Endothelial cell of umbilical vein (primary cell): Measurements from ENCODE around the gene KCNMA1. TPM values are rescaled to one million over a fixed set of nuclear protein-coding genes. Genes with fewer than 3 reads are reported as not detected.

ENCODE experiments used
- BruUV-seq: library from RNA; stranded (reverse); fragments of 400-500 nt; replicated peaks from 2 replicates; lab custom pipeline; 2021; lab: Mats Ljungman, UMichigan
- CTCF ChIA-PET: fragments of 300-600, 350-600 bp; sonication (Branson Sonifier 250); formaldehyde crosslinking; loops from one replicate; lab custom pipeline; 2021; ENCODE audit warnings: antibody characterized with exemption, inconsistent platforms; lab: Charles Lee
- POLR2A ChIA-PET: fragments of 300-600, 350-600 bp; sonication (Branson Sonifier 250); formaldehyde crosslinking; loops from one replicate; lab custom pipeline; 2021; ENCODE audit warnings: antibody characterized with exemption, inconsistent platforms; lab: Charles Lee
- DNase-seq: peaks from one replicate; pipeline ENCODE4 v3.0.0-alpha.2; 2011; ENCODE audit warnings: low read depth, low spot score
- FAIRE-seq: peaks from 2 replicates; lab custom pipeline; 2011; peaks lifted over from hg19 to GRCh38; lab: Jason Lieb, UNC
- H2AFZ ChIP-seq: 2 replicates; pipeline ENCODE4 v1.6.0; 2012; ENCODE audit warnings: low read depth, low read length, control low read depth, inconsistent platforms
- H3K27ac ChIP-seq: 2 replicates; pipeline ENCODE4 v1.5.1; 2011; ENCODE audit warnings: low read depth, mild to moderate bottlenecking, control low read depth, low read length, moderate library complexity; ENCODE audit not compliant: insufficient read depth
- H3K27me3 ChIP-seq, 2 experiments: 2 replicates each; pipeline versions ENCODE4 v1.6.0 to v1.6.1; 2011; ENCODE audit warnings: low read length in 2 of 2, mixed read lengths in 1 of 2; ENCODE audit not compliant: control insufficient read depth in 2 of 2, insufficient read depth in 2 of 2
- H3K36me3 ChIP-seq, 2 experiments: 2 replicates in 1 of 2; 3 replicates in 1 of 2; pipeline ENCODE4 v1.5.1; 2011; ENCODE audit warnings: low read length in 2 of 2, mild to moderate bottlenecking in 1 of 2, moderate library complexity in 1 of 2; ENCODE audit not compliant: control insufficient read depth in 2 of 2, insufficient read depth in 2 of 2; ENCODE audit errors: extremely low read depth in 1 of 2
- H3K4me1 ChIP-seq: 3 replicates; pipeline ENCODE4 v1.5.1; 2011; ENCODE audit warnings: mild to moderate bottlenecking, low read length; ENCODE audit not compliant: control insufficient read depth, insufficient read depth; ENCODE audit errors: extremely low read depth
- H3K4me2 ChIP-seq: 2 replicates; pipeline ENCODE4 v1.6.1; 2011; ENCODE audit warnings: low read length, control low read depth, mixed read lengths; ENCODE audit not compliant: insufficient read depth
- H3K4me3 ChIP-seq, 3 experiments: fragments of 200-600 bp in 1 of 3; sonication (generic), shearing (Covaris generic) in 1 of 3; replicated peaks in 1 of 3; 2 replicates each; pipeline ENCODE4 v1.5.1; 2011 to 2016; ENCODE audit warnings: control low read depth in 3 of 3, low read length in 3 of 3, mild to moderate bottlenecking in 2 of 3, inconsistent platforms in 1 of 3, low read depth in 1 of 3, moderate library complexity in 1 of 3; ENCODE audit not compliant: insufficient read depth in 1 of 3
- H3K79me2 ChIP-seq: 2 replicates; pipeline ENCODE4 v1.6.0; 2012; ENCODE audit warnings: low read length, inconsistent platforms; ENCODE audit not compliant: control insufficient read depth, insufficient read depth
- H3K9ac ChIP-seq: replicated peaks from 2 replicates; pipeline ENCODE3; 2011; ENCODE audit warnings: low read length, control low read depth; ENCODE audit not compliant: insufficient read depth; ENCODE audit errors: extremely low read depth
- H3K9me1 ChIP-seq: replicated peaks from 3 replicates; pipeline ENCODE4 v1.6.0; 2011; ENCODE audit warnings: mild to moderate bottlenecking, low read length; ENCODE audit not compliant: control insufficient read depth, insufficient read depth; ENCODE audit errors: extremely low read depth
- H3K9me3 ChIP-seq: replicated peaks from 2 replicates; pipeline ENCODE4 v1.5.1; 2012; ENCODE audit warnings: low read length, inconsistent platforms; ENCODE audit not compliant: control insufficient read depth, insufficient read depth
- H4K20me1 ChIP-seq: replicated peaks from 2 replicates; pipeline ENCODE3; 2011; ENCODE audit warnings: mild to moderate bottlenecking, low read length; ENCODE audit not compliant: control insufficient read depth, insufficient read depth; ENCODE audit errors: extremely low read depth
- EZH2 ChIP-seq: IDR thresholded peaks from 2 replicates; pipeline ENCODE4 v1.6.1; 2012; ENCODE audit warnings: borderline replicate concordance, low read depth, mild to moderate bottlenecking, moderate library complexity, low read length, inconsistent platforms; ENCODE audit not compliant: severe bottlenecking
- FOS ChIP-seq: IDR thresholded peaks from 2 replicates; pipeline ENCODE4 v1.6.1; 2011; ENCODE audit warnings: mild to moderate bottlenecking, low read length, moderate library complexity, borderline replicate concordance; ENCODE audit not compliant: insufficient read depth
- GATA2 ChIP-seq: IDR thresholded peaks from 2 replicates; pipeline ENCODE4 v1.7.0; 2011; ENCODE audit warnings: low read depth, mild to moderate bottlenecking, moderate library complexity, mixed read lengths, low read length; ENCODE audit not compliant: insufficient read length, insufficient read depth
- JUN ChIP-seq: IDR thresholded peaks from 2 replicates; pipeline ENCODE4 v1.6.1; 2011; ENCODE audit warnings: borderline replicate concordance, low read depth; ENCODE audit not compliant: insufficient read length, insufficient read depth
- MYC ChIP-seq: IDR thresholded peaks from one replicate; pipeline ENCODE4 v1.6.1; 2011; ENCODE audit warnings: mild to moderate bottlenecking, low read depth, low read length
- POLR2A ChIP-seq: IDR thresholded peaks from 2 replicates; pipeline ENCODE4 v1.6.1; 2012; ENCODE audit warnings: low read depth, mild to moderate bottlenecking, control low read depth, low read length
- POLR2AphosphoS5 ChIP-seq: IDR thresholded peaks from 2 replicates; pipeline ENCODE4 v1.6.1; 2012; ENCODE audit warnings: low read depth, mild to moderate bottlenecking, control low read depth, low read length, moderate library complexity; ENCODE audit not compliant: insufficient read depth
- dilution Hi-C: fragments of 300-500 bp; cut with MboI; formaldehyde crosslinking; loops from one replicate; pipeline ENCODE4 v1.15.0; 2019; ENCODE audit warnings: low sequenced_read_pairs; ENCODE audit not compliant: extremely low pct_ligation_motif_present
- intact Hi-C: fragments of 100-400 bp; cut with micrococcal nuclease; formaldehyde crosslinking; loops from one replicate; pipeline ENCODE4 v1.10.0; 2022
- polyA plus RNA-seq, 4 experiments: library from polyadenylated mRNA; depleted of rRNA in 3 of 4; stranded (reverse) in 3 of 4; unstranded in 1 of 4; fragments of >200 nt; gene quantifications; 2 replicates each; pipeline versions ENCODE4 v1.2.1 to v1.2.3, GENCODE V29; 2011 to 2012; ENCODE audit warnings: missing spikeins in 1 of 4
- total RNA-seq: library from RNA; stranded (reverse); gene quantifications from 2 replicates; pipeline ENCODE4 v1.2.3, GENCODE V29; 2021
- TF ChIP-seq, protein P1 (sequence below), 2 donors: IDR thresholded peaks; 1 replicate in 1 of 2; 2 replicates in 1 of 2; pipeline ENCODE4 v1.5.1; 2011; ENCODE audit warnings: low read length in 2 of 2, mild to moderate bottlenecking in 2 of 2, moderate library complexity in 2 of 2, control low read depth in 1 of 2, inconsistent platforms in 1 of 2, low read depth in 1 of 2; ENCODE audit not compliant: insufficient read depth in 1 of 2; ENCODE audit errors: extremely low read depth in 1 of 2
- TF ChIP-seq, protein P2 (sequence below): IDR thresholded peaks from 2 replicates; pipeline ENCODE4 v1.6.1; 2011; ENCODE audit not compliant: insufficient read depth, insufficient read length

KCNMA1 gene
- total and polyA plus RNA-seq, 2 donors (not counting 3 experiments of a cell fraction or from before 2014, with no cell fraction given) = 0.10 to 0.82 TPM

- H3K4me3 ChIP-seq = no peak overlapping the region
- ChIA-PET CTCF (no interaction called here), POLR2A (no interaction called here)
- no peaks in the 10 kb centered on the region for H3K4me1 ChIP-seq
- BruUV-seq = no TSS peak
- no peaks in the 10 kb centered on the region for H4K20me1 ChIP-seq
- H3K9ac ChIP-seq = no peak overlapping the region
- H3K4me2 ChIP-seq = no peak overlapping the region
- H2AFZ ChIP-seq = no peak overlapping the region
- H3K27ac ChIP-seq = no peak overlapping the region
- H3K9me1 ChIP-seq = no peaks in the 10 kb centered on the region
- H3K79me2 ChIP-seq = no peaks in the 10 kb centered on the region
- intact Hi-C loops (no loop called here), dilution Hi-C loops (no loop called here)
- H3K36me3 ChIP-seq = no peaks in the 10 kb centered on the region
- no peak for TF ChIP-seq POLR2AphosphoS5
- TF ChIP-seq, protein P1, sequence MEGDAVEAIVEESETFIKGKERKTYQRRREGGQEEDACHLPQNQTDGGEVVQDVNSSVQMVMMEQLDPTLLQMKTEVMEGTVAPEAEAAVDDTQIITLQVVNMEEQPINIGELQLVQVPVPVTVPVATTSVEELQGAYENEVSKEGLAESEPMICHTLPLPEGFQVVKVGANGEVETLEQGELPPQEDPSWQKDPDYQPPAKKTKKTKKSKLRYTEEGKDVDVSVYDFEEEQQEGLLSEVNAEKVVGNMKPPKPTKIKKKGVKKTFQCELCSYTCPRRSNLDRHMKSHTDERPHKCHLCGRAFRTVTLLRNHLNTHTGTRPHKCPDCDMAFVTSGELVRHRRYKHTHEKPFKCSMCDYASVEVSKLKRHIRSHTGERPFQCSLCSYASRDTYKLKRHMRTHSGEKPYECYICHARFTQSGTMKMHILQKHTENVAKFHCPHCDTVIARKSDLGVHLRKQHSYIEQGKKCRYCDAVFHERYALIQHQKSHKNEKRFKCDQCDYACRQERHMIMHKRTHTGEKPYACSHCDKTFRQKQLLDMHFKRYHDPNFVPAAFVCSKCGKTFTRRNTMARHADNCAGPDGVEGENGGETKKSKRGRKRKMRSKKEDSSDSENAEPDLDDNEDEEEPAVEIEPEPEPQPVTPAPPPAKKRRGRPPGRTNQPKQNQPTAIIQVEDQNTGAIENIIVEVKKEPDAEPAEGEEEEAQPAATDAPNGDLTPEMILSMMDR (IDR thresholded peaks at IDR 0.05; ENCODE audit: extremely low read depth in 1 of 2, insufficient read depth in 1 of 2, low read depth in 1 of 2, low read length in 2 of 2) = no peak
- TF ChIP-seq POLR2A = no peak
- TF ChIP-seq JUN = no peak
- no peak for TF ChIP-seq GATA2
- no peak for TF ChIP-seq FOS
- no peak for TF ChIP-seq EZH2
- TF ChIP-seq, protein P2, sequence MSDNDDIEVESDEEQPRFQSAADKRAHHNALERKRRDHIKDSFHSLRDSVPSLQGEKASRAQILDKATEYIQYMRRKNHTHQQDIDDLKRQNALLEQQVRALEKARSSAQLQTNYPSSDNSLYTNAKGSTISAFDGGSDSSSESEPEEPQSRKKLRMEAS = no peak
- no peak for TF ChIP-seq MYC
- peaks cover 0 to 3% of the 10 kb centered on the region in 2 experiments for H3K27me3 ChIP-seq
- H3K9me3 ChIP-seq = no peaks in the 10 kb centered on the region
- no peak for DNase-seq
- no peak for FAIRE-seq
These were observed 40.5 kb upstream of the KCNMA1 start for GRCh38 chr10:77678146-77678545.
